Femur (tissue), 1 donor: ENCODE measurements around the gene TBC1D22A.
"Not testable (repeated sequence)": the region's sequence is repeated elsewhere in the genome, so short reads cannot be mapped to it uniquely, and the experiment has no call there.

Experiments used
- DNase-seq: peaks from one replicate; pipeline ENCODE4 v3.0.0-alpha.2; 2017

The TBC1D22A gene

DNA sequence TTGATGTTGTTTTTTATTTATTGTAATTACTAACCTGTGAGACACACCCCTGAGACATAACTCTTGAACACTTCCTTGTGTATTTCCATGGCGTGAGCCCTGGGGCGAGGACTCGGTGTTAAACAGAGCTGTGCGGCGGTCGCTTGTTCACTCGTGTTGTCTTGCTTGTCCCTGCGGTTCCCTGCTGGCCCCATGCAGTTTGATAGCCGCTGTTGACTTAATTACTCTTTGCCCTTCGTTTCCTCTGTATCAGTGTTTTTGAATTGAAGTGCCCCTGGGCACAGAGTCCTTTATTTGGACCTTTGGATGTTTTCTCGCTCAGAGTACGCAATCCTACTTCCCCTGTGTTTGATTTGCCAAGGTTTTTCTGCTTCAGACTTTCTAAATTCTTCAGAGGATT is 52.7 kb downstream of the TBC1D22A start:
- no peak for DNase-seq

GRCh38 chr22:46815559-46815895 is 53.1 kb downstream of the TBC1D22A start:
- DNase-seq: no peak

DNA sequence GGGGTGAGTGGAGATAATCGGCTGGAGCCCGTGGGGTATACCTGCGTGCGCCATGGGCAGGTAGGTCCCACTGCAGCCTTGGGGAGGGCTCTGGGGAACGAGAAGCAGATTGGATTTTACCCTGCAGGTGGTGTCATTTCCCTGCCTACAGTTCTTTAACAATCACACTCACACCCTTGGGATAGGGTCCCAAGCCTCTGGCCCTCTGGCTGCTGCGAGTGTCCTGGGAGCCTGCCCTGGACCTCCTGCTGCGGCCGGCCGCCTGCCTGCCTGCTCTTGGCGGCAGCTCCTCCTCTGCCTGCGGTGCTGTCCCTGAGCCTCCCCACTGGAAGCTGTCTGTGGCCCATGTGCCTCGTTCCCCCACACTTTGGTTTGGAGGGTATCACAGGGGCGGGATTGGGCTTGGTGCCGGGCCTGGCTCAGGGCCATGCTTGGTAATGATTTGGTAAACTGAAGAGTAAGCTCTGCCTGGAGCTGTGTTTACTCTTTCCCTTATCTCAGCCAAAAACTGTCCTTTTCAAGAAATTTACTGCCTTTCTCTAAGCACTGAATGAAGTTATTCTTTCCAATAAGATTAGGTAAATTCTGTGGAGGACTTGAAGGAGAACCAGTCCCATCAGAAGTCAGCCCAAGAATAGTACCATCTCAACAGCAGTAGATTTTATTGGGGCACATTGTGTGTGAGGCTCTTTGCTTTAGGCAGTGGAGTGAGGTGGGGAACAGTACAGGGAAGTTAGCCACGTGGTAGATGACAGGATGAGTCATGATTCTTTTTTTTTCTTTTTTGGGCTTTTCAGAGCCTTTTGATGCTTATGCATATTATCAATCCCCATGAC is 53.7 kb downstream of the TBC1D22A start:
- DNase-seq: no peak

- DNase-seq: not testable (repeated sequence)
These were observed 54.9 kb downstream of the TBC1D22A start for GRCh38 chr22:46817390-46817789.

DNA sequence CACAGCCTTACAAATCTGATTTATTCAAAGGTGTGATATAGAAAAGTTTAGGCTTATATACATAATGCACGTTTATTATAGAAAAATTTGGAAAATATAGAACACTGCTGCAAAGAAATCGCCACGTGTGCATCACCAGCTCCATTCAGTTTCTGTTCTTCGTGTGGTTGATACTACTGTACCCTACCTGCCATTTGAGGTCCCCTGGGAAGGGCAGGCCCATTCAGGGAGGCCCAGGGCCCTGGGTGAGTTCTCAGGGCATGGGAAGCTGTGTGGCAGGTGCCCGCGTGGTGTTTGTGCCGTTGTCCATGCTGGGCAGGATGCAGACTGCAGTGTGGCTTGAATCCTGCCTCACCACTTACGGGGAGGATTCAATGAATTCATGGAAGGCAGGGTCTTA is 60.8 kb downstream of the TBC1D22A start:
- DNase-seq: no peak

GRCh38 chr22:46823654-46824053 is 61.2 kb downstream of the TBC1D22A start:
- DNase-seq: no peak

GRCh38 chr22:46824344-46824909 is 62.0 kb downstream of the TBC1D22A start:
- no peak for DNase-seq

- DNase-seq: no peak
These were observed 62.6 kb downstream of the TBC1D22A start for GRCh38 chr22:46824980-46825544.

DNA sequence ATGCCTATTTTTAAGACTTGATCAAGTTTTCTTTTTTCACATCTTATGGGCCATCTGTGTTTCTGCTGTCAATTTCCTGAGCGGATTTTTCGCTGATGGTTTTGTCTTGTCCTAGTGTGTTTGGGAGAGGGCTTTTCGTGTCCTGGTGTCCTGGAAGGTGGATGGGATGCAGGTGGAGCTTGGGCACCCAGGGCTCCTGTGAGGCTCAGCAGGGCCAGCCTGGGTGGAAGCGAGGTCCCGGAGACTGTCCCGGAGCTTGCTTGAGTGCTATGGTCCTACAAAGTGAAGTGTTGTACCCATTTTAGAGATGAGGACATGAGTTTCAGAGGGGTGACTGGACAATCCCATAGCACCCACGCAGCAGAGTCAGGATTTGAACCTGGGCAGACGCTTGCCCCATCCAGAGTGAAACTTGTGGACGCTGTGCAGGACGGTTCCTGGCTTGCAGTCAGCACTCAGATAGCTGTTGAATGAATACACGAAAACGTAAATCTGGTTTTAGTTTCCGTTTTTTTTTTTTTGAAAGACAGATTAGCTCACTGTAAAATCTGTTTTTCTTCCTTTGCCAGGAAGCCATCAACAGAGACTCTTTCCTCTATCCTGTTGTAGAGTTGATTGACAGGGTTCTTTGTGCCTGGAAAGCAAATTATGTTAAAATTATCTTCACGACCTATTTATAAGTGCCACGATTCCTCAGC is 64.1 kb downstream of the TBC1D22A start:
- DNase-seq: no peak

GRCh38 chr22:46827136-46827780 is 64.8 kb downstream of the TBC1D22A start:
- DNase-seq: no peak

- DNase-seq: no peak
These were observed 65.3 kb downstream of the TBC1D22A start for GRCh38 chr22:46827781-46828180.

DNA sequence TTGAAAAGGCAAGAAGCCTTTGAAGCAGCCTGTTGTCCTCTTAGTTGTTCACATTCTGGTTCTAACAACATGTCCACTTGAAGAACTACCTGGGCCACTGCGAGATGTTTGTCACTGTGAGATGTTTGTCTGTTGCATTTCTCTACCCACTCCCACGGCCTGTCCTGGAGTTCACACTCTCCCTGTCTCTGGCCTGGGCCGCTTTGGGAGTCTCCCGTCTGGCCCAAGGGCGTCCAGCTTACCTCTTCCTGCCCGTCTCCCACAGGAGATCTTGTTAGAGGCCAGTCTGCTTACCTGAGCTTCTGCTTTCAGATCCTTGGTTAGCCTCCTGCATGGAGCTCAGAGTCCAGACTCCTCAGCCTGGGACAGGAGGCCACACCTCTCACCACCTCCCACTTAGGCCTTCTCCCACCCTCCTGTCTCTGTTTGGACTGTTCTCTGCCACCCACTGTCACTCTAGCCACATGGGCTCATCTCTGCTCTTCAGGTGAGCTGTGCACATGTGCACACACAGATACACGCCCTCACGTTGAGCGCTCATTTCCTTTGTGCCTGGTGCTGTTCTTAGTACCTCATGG is 66.0 kb downstream of the TBC1D22A start:
- DNase-seq: no peak

- DNase-seq: no peak
These were observed 66.9 kb downstream of the TBC1D22A start for GRCh38 chr22:46829117-46829891.

DNA sequence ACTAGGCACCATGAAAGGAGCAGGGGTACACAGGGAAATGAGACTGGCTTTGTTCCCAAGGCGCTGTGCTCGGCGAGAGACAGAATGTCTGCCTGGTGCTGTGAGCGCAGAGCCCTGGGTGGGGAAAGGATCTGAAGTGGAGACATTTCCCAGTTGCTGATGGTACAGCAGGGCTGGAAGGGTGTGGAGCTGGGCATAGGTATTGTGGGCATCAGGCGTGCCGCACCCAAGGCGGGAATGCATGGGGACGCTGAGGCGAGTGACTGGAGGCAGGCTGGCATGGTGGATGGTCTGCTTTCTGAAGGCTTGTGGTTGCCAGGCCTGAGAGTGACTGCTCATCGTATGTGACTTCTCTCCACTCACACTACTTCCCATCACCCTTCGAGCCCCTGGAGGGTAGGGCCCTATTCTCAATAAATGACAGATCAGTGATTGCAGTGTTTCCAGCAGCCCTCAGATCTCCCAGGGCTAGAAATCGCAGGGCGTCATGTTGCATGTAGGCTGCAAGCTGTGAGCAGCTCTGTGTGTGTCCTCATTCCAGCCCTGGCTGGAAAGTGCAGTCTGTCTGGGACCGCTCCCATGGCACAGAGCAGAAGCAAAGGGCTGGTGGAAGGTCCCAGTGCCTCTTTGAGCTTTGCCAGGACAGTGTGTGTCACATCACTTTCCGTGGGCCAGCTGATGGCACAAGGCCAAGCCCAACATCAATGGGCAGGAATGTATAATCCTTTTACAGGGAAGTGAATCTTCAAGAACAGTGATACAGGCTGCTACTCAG is 67.7 kb downstream of the TBC1D22A start:
- DNase-seq: peak; percentile 72

GRCh38 chr22:46830841-46831240 is 68.4 kb downstream of the TBC1D22A start:
- no peak for DNase-seq

- no peak for DNase-seq
These were observed 70.8 kb downstream of the TBC1D22A start for GRCh38 chr22:46833228-46833627.

DNA sequence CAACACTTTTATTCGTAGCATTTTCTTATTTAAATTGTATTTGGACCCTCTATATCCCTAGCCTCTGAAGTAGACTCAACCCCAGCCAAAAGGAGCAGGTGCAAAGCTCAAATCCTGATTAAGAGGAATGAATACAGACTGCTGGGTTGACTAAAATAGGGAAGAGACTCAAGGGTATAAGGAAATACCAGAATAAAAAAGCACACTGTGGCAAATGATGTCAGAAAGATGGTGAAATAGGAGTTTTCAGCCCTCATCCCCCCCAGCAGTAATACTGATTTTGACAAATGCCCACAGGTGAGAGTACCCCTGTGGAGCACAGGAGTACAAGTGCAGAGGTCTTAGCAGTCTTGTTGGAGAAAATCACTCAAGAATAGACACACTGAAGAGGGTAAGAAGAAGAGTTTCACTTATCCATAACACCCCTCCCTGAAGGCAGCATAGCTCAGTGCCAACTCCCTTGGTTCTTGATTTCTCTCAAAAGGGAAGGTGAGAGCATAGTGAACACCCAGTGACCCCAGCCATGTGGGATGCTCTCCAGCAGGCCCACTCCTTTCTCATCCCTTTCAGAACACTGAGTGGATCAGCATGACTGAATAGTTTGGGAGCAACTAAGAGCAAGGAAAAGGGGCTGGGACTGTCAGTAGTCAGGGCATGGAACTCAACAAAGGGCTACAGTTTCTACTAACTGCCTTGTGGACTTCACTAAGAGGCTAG is 71.7 kb downstream of the TBC1D22A start:
- no peak for DNase-seq

DNA sequence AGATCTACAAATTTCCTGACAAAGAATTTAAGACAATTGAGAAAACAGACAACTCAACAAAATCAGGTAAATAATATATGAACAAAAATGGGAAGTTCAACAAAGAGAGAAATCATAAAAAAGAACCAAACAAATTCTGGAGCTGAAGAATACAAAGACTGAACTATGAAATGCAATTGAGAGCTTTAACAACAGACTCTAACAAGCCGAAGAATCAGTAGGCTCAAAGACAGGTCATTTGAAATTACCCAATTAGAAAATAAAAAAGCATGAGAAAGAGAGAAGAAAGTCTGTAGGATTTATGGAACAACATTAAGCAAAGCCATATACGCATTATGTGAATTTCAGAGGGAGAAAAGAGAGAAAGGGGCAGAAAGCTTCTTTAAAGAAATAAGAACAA is 72.8 kb downstream of the TBC1D22A start:
- DNase-seq: no peak

- no peak for DNase-seq
These were observed 73.2 kb downstream of the TBC1D22A start for GRCh38 chr22:46835693-46836092.

- DNase-seq: no peak
These were observed 79.1 kb downstream of the TBC1D22A start for GRCh38 chr22:46841522-46841921.

DNA sequence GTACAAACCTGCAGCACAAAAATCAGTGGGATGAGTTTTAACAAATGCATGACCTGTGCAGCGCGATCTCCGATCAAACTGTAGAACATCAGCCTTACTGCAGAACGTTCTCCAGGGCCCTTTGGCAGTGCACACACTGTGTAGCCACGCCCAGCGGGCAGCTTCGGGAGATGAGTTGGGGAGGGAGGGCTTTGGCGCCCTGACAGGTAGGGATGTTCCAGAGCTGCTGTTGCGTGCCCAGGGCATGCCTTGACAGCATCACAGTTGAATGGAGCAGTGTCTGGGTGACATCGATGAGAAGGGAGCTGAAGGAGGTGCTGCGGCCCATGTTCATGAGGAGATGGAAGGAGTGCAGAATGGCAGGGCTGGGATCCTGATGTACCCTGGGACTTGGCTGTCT is 80.2 kb downstream of the TBC1D22A start:
- no peak for DNase-seq
